HepG2 (cell line): ENCODE data around the gene GRK5. TPM values are rescaled to one million over a fixed set of nuclear protein-coding genes. Genes with fewer than 3 reads are reported as not detected.

Experiments
- GATAD1 ChIP-seq: IDR thresholded peaks from 2 replicates; pipeline ENCODE4 v1.6.1; 2016; ENCODE audit warnings: missing genetic modification reagents, missing compliant biosample characterization
- HMGXB3 ChIP-seq: sonication (generic); formaldehyde crosslinking; IDR thresholded peaks from 2 replicates; pipeline ENCODE4 v1.4.0; 2020; ENCODE audit warnings: missing genetic modification reagents, borderline replicate concordance
- MXD3 ChIP-seq: IDR thresholded peaks from 2 replicates; pipeline ENCODE4 v1.6.1; 2016; ENCODE audit warnings: mild to moderate bottlenecking, missing biosample characterization, missing genetic modification reagents
- NPAS2 ChIP-seq: sonication (generic); formaldehyde crosslinking; IDR thresholded peaks from 2 replicates; pipeline ENCODE4 v1.8.0; 2022; ENCODE audit warnings: mild to moderate bottlenecking, missing genetic modification reagents, borderline replicate concordance
- NR2C2 ChIP-seq: sonication (generic); formaldehyde crosslinking; IDR thresholded peaks from 2 replicates; pipeline ENCODE4 v1.4.0; 2020; ENCODE audit warnings: missing genetic modification reagents, mild to moderate bottlenecking, moderate library complexity, borderline replicate concordance
- SKI ChIP-seq: fragments of 450-650 bp; IDR thresholded peaks from one replicate; pipeline ENCODE4 v1.6.1; 2018; ENCODE audit warnings: mild to moderate bottlenecking; ENCODE audit not compliant: partially characterized antibody
- SUZ12 ChIP-seq: fragments of 150-350 bp; IDR thresholded peaks from 2 replicates; pipeline ENCODE4 v1.6.1; 2014; ENCODE audit warnings: low read depth, low read length
- TEAD2 ChIP-seq: sonication (generic); formaldehyde crosslinking; IDR thresholded peaks from 2 replicates; pipeline ENCODE4 v1.9.0; 2021; ENCODE audit warnings: missing genetic modification reagents
- ZFP41 ChIP-seq: sonication (generic); formaldehyde crosslinking; IDR thresholded peaks from 2 replicates; pipeline ENCODE4 v1.4.0; 2020; ENCODE audit warnings: mild to moderate bottlenecking, missing genetic modification reagents, borderline replicate concordance
- ZNF10 ChIP-seq: sonication (generic); formaldehyde crosslinking; IDR thresholded peaks from 2 replicates; pipeline ENCODE4 v1.4.0; 2020; ENCODE audit warnings: mild to moderate bottlenecking, low read depth, missing genetic modification reagents, borderline replicate concordance
- ZNF251 ChIP-seq: sonication (generic); formaldehyde crosslinking; IDR thresholded peaks from 2 replicates; pipeline ENCODE4 v1.9.0; 2021; ENCODE audit warnings: mild to moderate bottlenecking, missing genetic modification reagents
- ZNF292 ChIP-seq: sonication (generic); formaldehyde crosslinking; IDR thresholded peaks from 2 replicates; pipeline ENCODE4 v1.8.1; 2022; ENCODE audit warnings: mild to moderate bottlenecking, low read depth, missing genetic modification reagents, borderline replicate concordance
- ZNF335 ChIP-seq: sonication (generic); formaldehyde crosslinking; IDR thresholded peaks from 2 replicates; pipeline ENCODE4 v1.4.0; 2020; ENCODE audit warnings: missing genetic modification reagents
- ZNF367 ChIP-seq: sonication (generic); formaldehyde crosslinking; IDR thresholded peaks from 2 replicates; pipeline ENCODE4 v1.4.0; 2020; ENCODE audit warnings: missing genetic modification reagents, borderline replicate concordance
- ZNF446 ChIP-seq: sonication (generic); formaldehyde crosslinking; IDR thresholded peaks from 2 replicates; pipeline ENCODE4 v1.5.0; 2020; ENCODE audit warnings: mild to moderate bottlenecking, missing genetic modification reagents
- ZNF580 ChIP-seq: IDR thresholded peaks from 2 replicates; pipeline ENCODE4 v1.6.1; 2016; ENCODE audit warnings: low read depth, borderline replicate concordance
- ZNF674 ChIP-seq: sonication (generic); formaldehyde crosslinking; IDR thresholded peaks from 2 replicates; pipeline ENCODE4 v1.5.0; 2020; ENCODE audit warnings: low read depth, mild to moderate bottlenecking, missing genetic modification reagents
- ZNF749 ChIP-seq: sonication (generic); formaldehyde crosslinking; IDR thresholded peaks from 2 replicates; pipeline ENCODE4 v1.8.0; 2022; ENCODE audit warnings: mild to moderate bottlenecking, missing genetic modification reagents, moderate library complexity, borderline replicate concordance
- ZNF772 ChIP-seq: sonication (generic); formaldehyde crosslinking; IDR thresholded peaks from 2 replicates; pipeline ENCODE4 v1.5.0; 2020; ENCODE audit warnings: mild to moderate bottlenecking, missing genetic modification reagents
- ZNF883 ChIP-seq: sonication (generic); formaldehyde crosslinking; IDR thresholded peaks from 2 replicates; pipeline ENCODE4 v1.5.1; 2020; ENCODE audit warnings: mild to moderate bottlenecking, missing genetic modification reagents; ENCODE audit errors: not compliant biosample characterization
- ZSCAN9 ChIP-seq: IDR thresholded peaks from 2 replicates; pipeline ENCODE4 v1.6.1; 2016; ENCODE audit warnings: borderline replicate concordance
- ZXDC ChIP-seq: sonication (generic); formaldehyde crosslinking; IDR thresholded peaks from 2 replicates; pipeline ENCODE4 v1.5.0; 2020; ENCODE audit warnings: mild to moderate bottlenecking, missing genetic modification reagents
- polyA plus RNA-seq, 8 experiments: library from polyadenylated mRNA; depleted of rRNA in 3 of 8; stranded (reverse) in 7 of 8; unstranded in 1 of 8; fragments of >200 nt; fragmentation: Illumina TruSeq in 4 of 8; extraction: Trizol in 4 of 8; gene quantifications; 2 replicates each; pipeline versions ENCODE4 v1.2.1 to v1.2.3, GENCODE V29; 2011 to 2016; ENCODE audit warnings: low read depth in 4 of 8, missing spikeins in 1 of 8, mixed read lengths in 1 of 8; ENCODE audit not compliant: insufficient read depth in 1 of 8
- total RNA-seq, 5 experiments: library from RNA; depleted of rRNA; stranded (reverse); fragments of >200 nt; fragmentation: Illumina TruSeq; extraction: Trizol; gene quantifications; 2 replicates each; pipeline ENCODE4 v1.2.3, GENCODE V29; 2016; ENCODE audit warnings: low read depth in 1 of 5

The GRK5 gene
- total and polyA plus RNA-seq, 2 of the 13 experiments (the other 11 are each of a cell fraction or from before 2014, with no cell fraction given): 10.4 to 12.6 TPM

- TF ChIP-seq ZFP41 (CRISPR knock-in tag): no peak
- peak; percentile 24 for TF ChIP-seq HMGXB3 (CRISPR knock-in tag)
- TF ChIP-seq ZNF674 (CRISPR knock-in tag): no peak
- TF ChIP-seq GATAD1 (CRISPR knock-in tag): no peak
- 0 out of 2 replicates have a peak, but pooled peaks have one; percentile 26 for TF ChIP-seq ZNF749 (CRISPR knock-in tag)
- no peak for TF ChIP-seq ZNF446 (CRISPR knock-in tag)
- no peak for TF ChIP-seq NPAS2
- TF ChIP-seq ZNF10 (CRISPR knock-in tag): no peak
- no peak for TF ChIP-seq ZNF251 (CRISPR knock-in tag)
- no peak for TF ChIP-seq ZNF580
- TF ChIP-seq ZNF883 (CRISPR knock-in tag): no peak
- TF ChIP-seq ZNF772 (CRISPR knock-in tag): no peak
- peak; percentile 35; the same call in 1 of the 2 replicates for TF ChIP-seq MXD3
- TF ChIP-seq ZSCAN9 (CRISPR knock-in tag): peak; percentile 56; the same call in 1 of the 2 replicates
- peak; percentile 52 for TF ChIP-seq NR2C2 (CRISPR knock-in tag)
- peak; percentile 40; the same call in 1 of the 2 replicates for TF ChIP-seq ZNF292 (CRISPR knock-in tag)
- TF ChIP-seq TEAD2 (CRISPR knock-in tag): no peak
- TF ChIP-seq ZXDC (CRISPR knock-in tag): no peak
- TF ChIP-seq SUZ12: no peak
- TF ChIP-seq SKI: no peak
- no peak for TF ChIP-seq ZNF367 (CRISPR knock-in tag)
- TF ChIP-seq ZNF335 (CRISPR knock-in tag): 0 out of 2 replicates have a peak, but pooled peaks have one; percentile 31
These were observed 63.5 kb downstream of the GRK5 start (continued) for GRCh38 chr10:119270762-119271366.
